RWPE1 (cell line): ENCODE results near the gene SNORC.

Experiments
- CTCF ChIA-PET: fragments of 350-600 bp; sonication (Branson Sonifier 250); formaldehyde crosslinking; extraction: SDS; loops from one replicate; lab custom pipeline; 2021; lab: Yijun Ruan, JAX
- POLR2A ChIA-PET: fragments of 400-600 bp; formaldehyde crosslinking; extraction: SDS; loops from one replicate; lab custom pipeline; 2020; ENCODE audit warnings: antibody characterized with exemption; ENCODE audit not compliant: low non-redundant PET; lab: Yijun Ruan, JAX
- DNase-seq: peaks from one replicate; pipeline ENCODE4 v3.0.0; 2012; ENCODE audit warnings: low spot score
- H3K27ac ChIP-seq: fragments of 450-650 bp; 2 replicates; pipeline ENCODE4 v1.5.1; 2017
- TF ChIP-seq, protein P1 (sequence below): fragments of 450-650 bp; conservative IDR thresholded peaks from 2 replicates; pipeline ENCODE4 v1.5.1; 2017; ENCODE audit warnings: low read depth, mild to moderate bottlenecking

The SNORC gene

DNA sequence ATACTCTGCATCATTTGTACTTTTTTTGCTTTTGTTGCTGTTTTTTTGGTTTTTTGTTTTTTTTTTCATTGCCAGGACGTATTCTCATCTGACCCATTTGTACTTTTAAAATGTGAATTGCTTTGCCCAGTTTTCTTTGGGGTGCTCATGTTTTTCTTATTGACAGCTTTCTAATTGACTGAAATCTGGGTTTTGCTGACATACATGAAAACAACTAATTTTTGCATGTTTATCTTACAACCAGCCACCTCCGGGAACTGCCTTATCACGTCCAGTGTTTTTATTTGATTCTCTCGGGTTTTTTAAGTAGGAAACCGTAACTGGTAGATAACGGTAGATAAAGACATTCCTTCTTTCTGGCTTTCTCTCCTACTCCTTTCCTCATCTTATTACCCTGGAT, 38.6 kb downstream of the SNORC start:
- no peak for DNase-seq
- TF ChIP-seq, protein P1, sequence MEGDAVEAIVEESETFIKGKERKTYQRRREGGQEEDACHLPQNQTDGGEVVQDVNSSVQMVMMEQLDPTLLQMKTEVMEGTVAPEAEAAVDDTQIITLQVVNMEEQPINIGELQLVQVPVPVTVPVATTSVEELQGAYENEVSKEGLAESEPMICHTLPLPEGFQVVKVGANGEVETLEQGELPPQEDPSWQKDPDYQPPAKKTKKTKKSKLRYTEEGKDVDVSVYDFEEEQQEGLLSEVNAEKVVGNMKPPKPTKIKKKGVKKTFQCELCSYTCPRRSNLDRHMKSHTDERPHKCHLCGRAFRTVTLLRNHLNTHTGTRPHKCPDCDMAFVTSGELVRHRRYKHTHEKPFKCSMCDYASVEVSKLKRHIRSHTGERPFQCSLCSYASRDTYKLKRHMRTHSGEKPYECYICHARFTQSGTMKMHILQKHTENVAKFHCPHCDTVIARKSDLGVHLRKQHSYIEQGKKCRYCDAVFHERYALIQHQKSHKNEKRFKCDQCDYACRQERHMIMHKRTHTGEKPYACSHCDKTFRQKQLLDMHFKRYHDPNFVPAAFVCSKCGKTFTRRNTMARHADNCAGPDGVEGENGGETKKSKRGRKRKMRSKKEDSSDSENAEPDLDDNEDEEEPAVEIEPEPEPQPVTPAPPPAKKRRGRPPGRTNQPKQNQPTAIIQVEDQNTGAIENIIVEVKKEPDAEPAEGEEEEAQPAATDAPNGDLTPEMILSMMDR = no peak
- ChIA-PET POLR2A (no interaction called here), CTCF (no interaction called here)
- no peak overlapping the region for H3K27ac ChIP-seq

DNA sequence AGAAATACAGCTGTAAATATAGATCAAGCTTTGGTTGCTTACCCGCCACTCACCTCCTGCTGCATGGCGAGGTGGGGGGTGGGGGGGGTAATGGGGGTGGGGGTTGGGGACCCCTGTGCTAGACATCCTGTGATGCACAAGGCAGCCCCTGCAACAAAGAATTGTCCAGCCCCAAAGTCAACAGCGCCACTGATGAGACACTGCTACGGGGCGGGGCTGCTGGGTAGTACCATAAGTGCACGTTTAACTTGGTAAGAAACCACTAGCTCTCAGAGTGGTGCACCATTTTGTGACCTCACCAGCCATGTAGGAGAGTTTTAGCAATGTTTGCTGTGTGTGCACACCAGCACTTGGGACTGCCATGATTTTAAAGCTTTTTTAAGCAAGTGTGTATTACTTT, 40.3 kb downstream of the SNORC start:
- DNase-seq = no peak
- ChIA-PET CTCF (no interaction called here), POLR2A (no interaction called here)
- H3K27ac ChIP-seq = no peak overlapping the region
- TF ChIP-seq, protein P1 = no peak

DNA sequence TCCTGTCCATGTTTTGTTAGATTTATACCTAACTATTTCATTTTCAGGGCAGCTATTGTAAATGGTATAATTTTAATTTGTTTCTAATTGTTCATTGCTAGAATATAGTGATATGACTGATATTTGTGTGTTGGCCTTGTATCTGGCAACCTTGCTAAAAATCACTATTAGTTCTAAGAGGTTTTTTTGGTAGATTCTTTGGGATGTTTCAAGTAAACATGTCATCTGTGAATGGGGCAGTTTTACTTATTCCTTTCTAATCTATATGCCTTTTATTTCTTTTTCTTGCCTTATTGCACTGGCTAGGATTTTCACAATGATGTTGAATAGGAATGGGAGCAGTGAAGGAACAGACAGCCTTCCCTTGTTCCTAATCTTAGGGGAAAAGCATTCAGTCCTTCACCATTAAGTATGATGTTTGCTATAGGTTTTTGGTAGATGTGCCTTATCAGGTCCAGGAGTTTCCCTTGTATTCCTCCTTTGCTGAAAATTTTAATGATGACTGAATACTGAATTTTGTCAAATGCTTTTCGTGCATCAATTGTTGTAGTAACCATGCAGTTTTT, 41.7 kb downstream of the SNORC start:
- TF ChIP-seq, protein P1 = no peak
- no peak overlapping the region for H3K27ac ChIP-seq
- ChIA-PET CTCF (no interaction called here), POLR2A (no interaction called here)
- DNase-seq = no peak

DNA sequence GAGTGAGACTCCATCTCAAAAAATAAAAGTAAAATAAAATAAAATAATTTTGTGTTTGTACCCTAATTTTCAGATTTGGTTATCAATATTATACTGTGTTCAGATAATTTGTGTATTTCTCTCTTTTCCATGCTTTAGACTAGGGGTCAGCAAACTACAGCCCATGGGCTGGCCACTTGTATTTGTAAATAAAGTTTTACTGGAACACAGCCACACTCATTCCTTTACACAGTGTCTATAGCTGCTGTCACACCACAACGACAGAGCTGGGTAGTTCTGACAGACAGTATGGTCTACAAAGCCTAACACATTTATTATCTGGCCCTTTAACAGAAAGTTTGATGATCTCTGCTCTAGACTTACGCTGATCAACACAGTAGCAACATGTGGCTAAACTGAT, 43.8 kb downstream of the SNORC start:
- no peak overlapping the region for H3K27ac ChIP-seq
- no peak for DNase-seq
- ChIA-PET CTCF (interaction anchor here (1.0 kb wide), 1 partner anchor 9 kb away, joined by 4 read pairs; no protein-coding TSS in a partner anchor), POLR2A (no interaction called here)
- TF ChIP-seq, protein P1 = no peak

DNA sequence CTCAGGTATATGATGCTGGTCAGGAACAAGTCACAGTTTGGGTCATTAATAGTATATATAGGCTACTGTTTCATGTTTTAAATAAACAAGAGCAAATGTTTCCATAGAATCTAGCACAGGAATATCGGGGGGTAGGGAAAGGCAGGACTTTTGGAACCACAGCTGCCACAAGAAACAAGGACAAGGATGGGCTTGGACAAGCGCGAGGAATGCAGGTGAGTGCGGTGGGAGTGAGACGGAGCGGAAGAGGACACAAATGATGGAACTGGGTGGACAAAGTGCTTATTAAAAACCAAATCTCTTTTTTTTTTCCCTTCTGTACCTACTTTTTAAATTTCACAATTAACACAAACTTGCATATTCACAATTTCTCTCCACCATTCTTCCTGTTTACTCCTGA, 49.1 kb downstream of the SNORC start:
- DNase-seq = no peak
- H3K27ac ChIP-seq = no peak overlapping the region
- CTCF ChIA-PET = no interaction called here
- TF ChIP-seq, protein P1 = no peak
- POLR2A ChIA-PET = no interaction called here

DNA sequence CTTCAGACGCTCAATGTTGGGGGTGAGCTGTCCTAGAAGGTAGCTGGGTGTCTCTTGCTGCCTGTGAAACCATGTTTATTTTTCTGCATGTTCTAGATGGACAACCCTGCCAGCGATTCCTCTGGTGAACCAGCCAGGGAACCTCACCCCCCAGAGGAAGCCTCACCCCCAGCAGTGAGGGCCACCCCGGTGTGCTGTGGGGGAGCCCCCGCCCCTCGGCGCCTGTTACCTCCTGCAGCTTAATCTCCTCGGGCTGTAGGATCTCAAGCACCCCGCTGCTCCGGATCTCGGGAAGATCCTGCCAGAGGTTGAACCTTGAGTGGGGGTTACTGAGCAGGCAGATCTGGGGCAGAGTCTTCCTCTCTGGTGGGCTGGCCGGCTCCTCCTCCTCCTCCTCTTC, 50.0 kb downstream of the SNORC start:
- CTCF ChIA-PET = interaction anchor here (0.6 kb wide), 1 partner anchor 147 kb away, joined by 4 read pairs; no protein-coding TSS in a partner anchor
- no peak for DNase-seq
- TF ChIP-seq, protein P1 = no peak
- no peak overlapping the region for H3K27ac ChIP-seq
- POLR2A ChIA-PET = no interaction called here
